GM23248 (cell line): ENCODE data around the gene IFIT1B.

Experiments
- EZH2 ChIP-seq: fragments of 200-600 bp; sonication (generic); IDR thresholded peaks from 2 replicates; pipeline ENCODE4 v1.6.1; 2018; ENCODE audit warnings: antibody characterized with exemption, mild to moderate bottlenecking; ENCODE audit not compliant: insufficient read depth, poor library complexity, severe bottlenecking
- EZH2phosphoT487 ChIP-seq: fragments of 200-600 bp; sonication (generic); IDR thresholded peaks from 2 replicates; pipeline ENCODE4 v1.6.1; 2018; ENCODE audit warnings: antibody characterized with exemption, moderate library complexity, mild to moderate bottlenecking, low read depth; ENCODE audit not compliant: insufficient read depth

GRCh38 chr10:89416465-89416864 is 38.6 kb downstream of the IFIT1B start:
- TF ChIP-seq EZH2phosphoT487 (no peak), EZH2 (no peak)
